GM10248 (cell line): ENCODE results near the gene PTPN18.
A peak's percentile ranks its signal among the peaks of the same experiment; 100 is the strongest.

Source experiments
- CTCF ChIA-PET: fragments of 300-600 bp; sonication (Branson Sonifier 250); formaldehyde crosslinking; extraction: SDS; loops from one replicate; lab custom pipeline; 2021; ENCODE audit warnings: antibody characterized with exemption; lab: Yijun Ruan, JAX
- POLR2A ChIA-PET: fragments of 350-650 bp; sonication (Branson Sonifier 250); formaldehyde crosslinking; extraction: SDS; loops from one replicate; lab custom pipeline; 2020; ENCODE audit warnings: antibody characterized with exemption; lab: Yijun Ruan, JAX
- DNase-seq: peaks from one replicate; pipeline ENCODE4 v3.0.0; 2012; ENCODE audit errors: extremely low spot score
- TF ChIP-seq, protein P1 (sequence below): IDR thresholded peaks from 2 replicates; pipeline ENCODE4 v1.5.1; 2012; ENCODE audit warnings: mild to moderate bottlenecking, low read depth; ENCODE audit errors: extremely low read depth, missing control alignments, control extremely low read depth

The PTPN18 gene

DNA sequence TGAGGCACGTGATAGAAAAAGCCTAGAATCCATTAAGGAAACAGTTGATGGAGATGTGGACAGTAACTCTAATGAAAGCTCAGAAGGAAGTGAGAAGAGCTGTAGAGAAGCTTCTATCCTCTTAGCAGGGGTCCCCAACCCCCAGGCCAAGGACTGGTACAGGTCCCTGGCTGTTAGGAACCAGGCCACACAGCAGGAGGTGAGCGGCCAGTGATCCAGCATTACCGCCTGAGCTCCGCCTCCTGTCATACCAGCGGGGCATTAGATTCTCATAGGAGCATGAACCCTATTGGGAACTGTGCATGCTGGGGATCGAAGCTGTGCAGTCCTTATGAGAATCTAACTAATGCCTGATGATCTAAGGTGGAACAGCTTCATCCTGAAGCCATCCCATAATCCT lies 21.8 kb upstream of the PTPN18 start:
- POLR2A ChIA-PET: no interaction called here
- DNase-seq: no peak
- TF ChIP-seq, protein P1, sequence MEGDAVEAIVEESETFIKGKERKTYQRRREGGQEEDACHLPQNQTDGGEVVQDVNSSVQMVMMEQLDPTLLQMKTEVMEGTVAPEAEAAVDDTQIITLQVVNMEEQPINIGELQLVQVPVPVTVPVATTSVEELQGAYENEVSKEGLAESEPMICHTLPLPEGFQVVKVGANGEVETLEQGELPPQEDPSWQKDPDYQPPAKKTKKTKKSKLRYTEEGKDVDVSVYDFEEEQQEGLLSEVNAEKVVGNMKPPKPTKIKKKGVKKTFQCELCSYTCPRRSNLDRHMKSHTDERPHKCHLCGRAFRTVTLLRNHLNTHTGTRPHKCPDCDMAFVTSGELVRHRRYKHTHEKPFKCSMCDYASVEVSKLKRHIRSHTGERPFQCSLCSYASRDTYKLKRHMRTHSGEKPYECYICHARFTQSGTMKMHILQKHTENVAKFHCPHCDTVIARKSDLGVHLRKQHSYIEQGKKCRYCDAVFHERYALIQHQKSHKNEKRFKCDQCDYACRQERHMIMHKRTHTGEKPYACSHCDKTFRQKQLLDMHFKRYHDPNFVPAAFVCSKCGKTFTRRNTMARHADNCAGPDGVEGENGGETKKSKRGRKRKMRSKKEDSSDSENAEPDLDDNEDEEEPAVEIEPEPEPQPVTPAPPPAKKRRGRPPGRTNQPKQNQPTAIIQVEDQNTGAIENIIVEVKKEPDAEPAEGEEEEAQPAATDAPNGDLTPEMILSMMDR: no peak
- CTCF ChIA-PET: interaction anchor here (0.9 to 5.5 kb wide), 7 partner anchors 8 to 157 kb away, joined by 3 to 36 read pairs (median 8); partner anchors contain the start of gene IMP4

DNA sequence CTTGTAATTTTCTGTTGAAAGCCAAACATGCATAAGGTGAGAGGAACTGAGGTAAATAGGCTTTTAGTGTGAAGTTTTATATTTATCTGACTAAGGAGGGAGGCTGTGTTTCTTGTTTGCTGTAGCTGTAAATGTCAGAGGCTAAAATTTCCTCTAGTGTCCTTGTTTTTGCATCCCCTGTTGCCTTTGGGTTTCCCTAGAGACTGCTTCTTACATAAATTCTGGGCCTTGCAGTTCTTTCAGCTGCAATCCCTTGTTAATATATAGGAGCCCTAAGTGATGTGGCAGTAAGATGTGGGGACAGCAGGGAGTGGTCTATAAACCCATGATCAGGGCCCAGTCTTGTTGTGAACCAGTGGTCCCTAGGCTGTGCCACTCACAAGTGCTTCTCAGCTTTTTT lies 20.6 kb upstream of the PTPN18 start:
- TF ChIP-seq, protein P1: no peak
- ChIA-PET CTCF (no interaction called here), POLR2A (no interaction called here)
- no peak for DNase-seq

DNA sequence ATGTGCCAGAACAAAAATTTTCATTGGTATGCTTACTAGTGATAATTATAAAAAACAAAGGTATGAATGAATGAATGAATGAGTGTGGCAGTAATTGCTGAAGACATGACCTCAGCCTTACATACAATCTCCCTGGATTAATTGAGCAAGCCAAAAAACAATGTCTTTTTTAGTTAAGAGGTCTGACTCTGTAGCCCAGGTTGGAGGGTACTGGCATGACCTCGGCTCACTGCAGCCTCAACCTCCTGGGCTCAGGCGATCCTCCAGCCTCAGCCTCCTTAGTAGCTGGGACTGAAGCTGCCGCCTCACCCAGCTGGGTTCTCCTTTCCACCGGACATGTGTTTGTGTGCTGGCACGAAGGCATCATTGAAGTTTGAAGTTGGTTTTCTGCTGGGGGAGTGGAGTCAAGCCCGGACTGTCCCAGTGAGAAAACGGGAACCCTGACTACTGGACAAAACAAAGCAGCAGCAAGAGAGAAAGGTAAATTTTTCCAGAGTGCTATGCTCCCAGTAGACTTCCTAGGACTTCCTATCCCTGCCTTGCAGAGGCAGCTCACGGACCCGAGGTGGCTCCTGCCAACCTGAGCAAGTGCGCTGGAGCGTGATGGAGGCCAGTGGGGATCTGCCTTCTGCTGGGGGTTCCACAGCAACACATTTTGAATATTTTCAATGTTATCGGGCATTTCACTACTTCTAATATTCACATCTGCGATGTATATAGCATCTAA lies 19.5 kb upstream of the PTPN18 start:
- no peak for DNase-seq
- CTCF ChIA-PET: interaction anchor here (0.9 kb wide), 1 partner anchor 37 kb away, joined by 5 read pairs; no protein-coding TSS in a partner anchor
- TF ChIP-seq, protein P1: no peak
- POLR2A ChIA-PET: no interaction called here

DNA sequence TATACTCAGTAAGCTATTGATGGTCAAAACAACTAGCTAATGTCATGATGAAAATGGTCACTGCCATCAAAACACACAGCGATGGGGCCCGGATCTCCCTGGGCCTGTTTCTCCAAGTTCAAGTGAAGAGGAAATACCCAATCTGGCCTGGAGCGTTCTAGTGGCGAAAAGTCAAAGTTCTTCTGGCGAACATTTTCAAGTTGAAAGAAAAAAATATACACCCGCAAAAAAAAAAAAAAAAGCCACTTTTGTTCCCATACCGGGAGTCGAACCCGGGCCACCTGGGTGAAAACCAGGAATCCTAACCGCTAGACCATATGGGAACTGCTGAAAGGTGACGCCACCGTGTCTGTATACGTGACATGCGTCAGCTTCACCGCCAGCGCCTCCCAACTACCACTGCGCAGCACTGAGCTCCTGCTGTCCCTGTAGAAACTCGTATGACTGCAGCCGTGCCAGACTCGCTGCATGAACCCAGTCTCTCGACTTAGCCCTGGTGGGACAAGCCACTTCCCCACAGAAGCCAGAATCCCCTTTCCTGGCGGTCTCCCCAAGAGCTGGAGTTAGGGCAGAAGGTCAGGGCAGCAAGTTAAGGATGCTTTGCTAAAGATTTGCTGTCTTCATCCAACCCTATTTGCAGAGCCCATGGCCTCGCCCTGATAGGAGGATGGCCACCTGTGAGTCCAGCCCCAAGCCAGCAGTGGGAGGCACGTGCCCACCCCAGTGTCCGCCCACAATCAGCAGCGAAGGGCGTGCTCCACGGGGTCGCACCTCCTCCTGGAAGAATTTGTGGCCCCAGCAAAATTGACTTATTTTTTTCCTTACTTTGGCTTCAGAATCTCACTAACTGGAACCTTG lies 18.8 kb upstream of the PTPN18 start:
- TF ChIP-seq, protein P1: no peak
- CTCF ChIA-PET: interaction anchor here (2.1 kb wide), 1 partner anchor 36 kb away, joined by 6 read pairs; no protein-coding TSS in a partner anchor
- peak; percentile 86 for DNase-seq
- POLR2A ChIA-PET: no interaction called here

DNA sequence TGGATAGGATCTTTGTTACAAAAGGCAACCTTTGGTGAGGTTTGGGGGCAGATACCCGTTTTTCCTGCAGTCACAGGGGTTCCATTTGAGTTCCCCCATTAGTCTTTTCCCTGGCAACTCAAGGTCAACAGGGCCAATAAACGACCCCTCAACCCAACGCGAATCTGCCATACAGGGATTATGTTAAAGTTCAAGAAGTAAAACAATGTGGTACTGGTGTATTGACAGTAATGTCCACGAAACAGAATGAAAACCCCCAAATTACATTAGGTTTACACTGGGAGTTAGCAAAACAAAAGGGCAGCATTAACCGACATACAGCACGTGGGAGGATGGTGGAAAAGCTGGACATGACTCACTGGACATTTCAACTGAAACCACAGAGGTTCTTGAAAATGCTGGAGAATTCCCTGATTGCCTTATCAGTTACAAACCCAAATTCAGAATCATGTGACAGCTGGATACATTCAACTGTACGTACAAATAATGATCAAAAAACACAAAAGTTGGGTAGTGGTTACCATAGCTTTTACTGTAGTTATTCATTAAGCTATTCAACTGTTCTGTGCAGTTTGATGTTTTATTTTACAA lies 18.0 kb upstream of the PTPN18 start:
- ChIA-PET POLR2A (no interaction called here), CTCF (interaction anchor here (0.8 to 2.1 kb wide), 4 partner anchors 30 to 157 kb away, joined by 3 to 6 read pairs (median 4); partner anchors contain the start of gene SMPD4)
- DNase-seq: no peak
- TF ChIP-seq, protein P1: no peak

DNA sequence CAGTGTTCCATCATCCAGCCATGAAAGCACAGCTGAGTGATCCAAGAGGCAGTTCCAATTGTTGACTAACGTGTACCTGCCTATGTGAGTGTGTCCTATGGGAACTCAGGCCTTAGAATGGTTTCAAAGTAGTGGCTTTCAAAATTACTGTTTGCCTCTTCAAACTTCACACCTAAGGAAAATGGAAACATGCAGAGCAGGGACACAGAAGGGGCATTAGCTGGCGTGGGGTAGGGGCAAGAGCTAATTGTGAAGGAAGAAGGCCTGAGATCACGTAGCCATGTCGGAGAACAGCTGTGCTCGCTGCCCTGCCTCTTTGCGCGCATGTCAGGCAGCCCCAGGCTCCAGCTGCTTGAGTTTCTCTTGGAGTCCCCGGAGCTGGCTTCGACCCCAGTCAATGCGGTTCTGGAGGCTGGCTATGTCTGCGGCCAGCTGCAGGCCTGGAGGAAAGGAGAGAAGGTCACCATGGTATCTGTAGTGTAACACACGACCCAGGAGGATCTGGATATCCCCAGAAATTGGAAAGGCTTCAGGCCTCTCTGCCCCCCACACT lies 17.0 kb upstream of the PTPN18 start:
- DNase-seq: no peak
- TF ChIP-seq, protein P1: no peak
- ChIA-PET POLR2A (no interaction called here), CTCF (interaction anchor here (1.3 to 2.1 kb wide), 3 partner anchors 29 to 158 kb away, joined by 3 to 6 read pairs (median 4); partner anchors contain the start of gene SMPD4)
